BJ (cell line): ENCODE measurements around the gene DIP2A. TPM values are rescaled to one million over a fixed set of nuclear protein-coding genes. Genes with fewer than 3 reads are reported as not detected.

Experiments used
- CTCF ChIA-PET: fragments of 350-600 bp; formaldehyde crosslinking; extraction: SDS; loops from one replicate; lab custom pipeline; 2021; ENCODE audit warnings: antibody characterized with exemption, inconsistent platforms; lab: Yijun Ruan, JAX
- POLR2A ChIA-PET: fragments of 300-600 bp; sonication (Branson Sonifier 250); formaldehyde crosslinking; extraction: SDS; loops from one replicate; lab custom pipeline; 2021; ENCODE audit warnings: antibody characterized with exemption; lab: Charles Lee
- DNase-seq: peaks from one replicate; pipeline ENCODE4 v3.0.0-alpha.2; 2011; ENCODE audit warnings: low read depth
- H3K27me3 ChIP-seq: 2 replicates; pipeline ENCODE4 v1.6.0; 2011; ENCODE audit warnings: low read length; ENCODE audit not compliant: control insufficient read depth, insufficient read depth
- H3K36me3 ChIP-seq: 2 replicates; pipeline ENCODE4 v1.5.1; 2011; ENCODE audit warnings: low read length; ENCODE audit not compliant: control insufficient read depth, insufficient read depth
- H3K4me3 ChIP-seq: 2 replicates; pipeline ENCODE4 v1.5.1; 2011; ENCODE audit warnings: low read depth, mild to moderate bottlenecking, control low read depth, low read length
- polyA plus RNA-seq: library from polyadenylated mRNA; depleted of rRNA; stranded (reverse); fragments of >200 nt; gene quantifications from 2 replicates; pipeline ENCODE4 v1.2.3, GENCODE V29; 2011
- TF ChIP-seq, protein P1 (sequence below): IDR thresholded peaks from 2 replicates; pipeline ENCODE4 v1.5.1; 2011; ENCODE audit warnings: low read depth, mild to moderate bottlenecking, control low read depth, inconsistent platforms, low read length, moderate library complexity; ENCODE audit not compliant: insufficient read depth

The DIP2A gene
- polyA plus RNA-seq, 1 experiment, result 18.7 TPM

DNA sequence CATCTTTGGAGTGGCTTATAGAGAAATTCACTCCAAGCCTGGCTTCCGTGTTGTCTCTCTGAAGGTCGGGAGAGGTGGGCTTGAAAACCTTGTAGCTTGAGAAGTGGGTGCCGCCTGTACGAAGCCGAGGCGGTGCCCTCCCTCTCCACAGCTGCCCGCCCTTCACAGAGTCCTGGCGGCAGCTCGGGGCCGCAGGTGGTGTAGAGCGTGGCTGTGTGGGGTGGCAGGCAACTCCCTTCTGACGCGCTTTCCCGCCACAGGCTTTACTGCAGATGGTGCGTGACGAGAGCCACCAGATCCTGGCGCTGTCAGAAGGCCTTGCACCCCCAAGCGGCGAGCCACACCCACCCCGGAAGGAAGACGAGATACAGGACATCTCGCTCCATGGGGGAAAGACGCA is 33.1 kb upstream of the DIP2A start:
- H3K27me3 ChIP-seq, result no peaks in the 10 kb centered on the region
- ChIA-PET CTCF (no interaction called here), POLR2A (no interaction called here)
- TF ChIP-seq, protein P1, sequence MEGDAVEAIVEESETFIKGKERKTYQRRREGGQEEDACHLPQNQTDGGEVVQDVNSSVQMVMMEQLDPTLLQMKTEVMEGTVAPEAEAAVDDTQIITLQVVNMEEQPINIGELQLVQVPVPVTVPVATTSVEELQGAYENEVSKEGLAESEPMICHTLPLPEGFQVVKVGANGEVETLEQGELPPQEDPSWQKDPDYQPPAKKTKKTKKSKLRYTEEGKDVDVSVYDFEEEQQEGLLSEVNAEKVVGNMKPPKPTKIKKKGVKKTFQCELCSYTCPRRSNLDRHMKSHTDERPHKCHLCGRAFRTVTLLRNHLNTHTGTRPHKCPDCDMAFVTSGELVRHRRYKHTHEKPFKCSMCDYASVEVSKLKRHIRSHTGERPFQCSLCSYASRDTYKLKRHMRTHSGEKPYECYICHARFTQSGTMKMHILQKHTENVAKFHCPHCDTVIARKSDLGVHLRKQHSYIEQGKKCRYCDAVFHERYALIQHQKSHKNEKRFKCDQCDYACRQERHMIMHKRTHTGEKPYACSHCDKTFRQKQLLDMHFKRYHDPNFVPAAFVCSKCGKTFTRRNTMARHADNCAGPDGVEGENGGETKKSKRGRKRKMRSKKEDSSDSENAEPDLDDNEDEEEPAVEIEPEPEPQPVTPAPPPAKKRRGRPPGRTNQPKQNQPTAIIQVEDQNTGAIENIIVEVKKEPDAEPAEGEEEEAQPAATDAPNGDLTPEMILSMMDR, result no peak
- H3K4me3 ChIP-seq, result no peak overlapping the region
- H3K36me3 ChIP-seq, result peaks cover 39% of the 10 kb centered on the region
- no peak for DNase-seq

DNA sequence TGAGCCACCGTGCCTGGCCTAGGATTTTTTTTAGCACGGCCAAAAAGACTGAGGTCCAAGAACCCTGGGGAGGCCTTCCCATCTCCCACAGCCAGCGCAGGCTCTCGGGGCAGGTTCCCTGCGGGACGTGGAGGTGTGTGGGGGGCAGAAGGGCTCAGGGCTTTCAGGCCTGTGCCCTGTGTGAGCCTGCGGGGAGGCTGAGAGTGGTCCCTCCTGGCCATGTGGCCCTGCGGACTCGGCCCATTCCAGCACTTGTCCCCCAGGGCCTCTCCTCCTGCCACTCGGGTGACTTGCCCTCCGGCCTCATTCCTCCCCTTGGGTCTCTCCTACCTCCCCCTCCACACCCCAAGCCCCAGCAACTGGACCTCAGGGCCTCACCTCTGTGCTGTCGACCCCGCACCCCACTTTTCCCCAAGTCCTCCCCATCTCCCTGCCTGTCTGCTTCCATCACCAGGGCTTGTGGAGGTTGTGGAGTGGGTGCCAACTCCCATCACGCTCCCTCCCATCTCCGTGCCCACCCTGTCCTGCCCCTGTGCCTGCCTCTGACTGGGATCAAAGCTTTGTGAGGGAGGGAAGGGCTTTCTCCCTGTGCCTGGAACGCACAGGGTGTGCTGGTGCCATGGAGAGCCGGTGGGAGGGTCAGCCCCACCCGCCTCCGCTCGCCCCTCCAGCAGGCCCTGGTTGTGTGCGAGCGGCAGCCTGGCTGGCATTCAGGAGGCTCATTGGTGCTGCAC is 32.2 kb upstream of the DIP2A start:
- POLR2A ChIA-PET, result no interaction called here
- Histone ChIP-seq H3K4me3 (no peak overlapping the region), H3K27me3 (no peaks in the 10 kb centered on the region), H3K36me3 (peaks cover 42% of the 10 kb centered on the region)
- TF ChIP-seq, protein P1, result no peak
- CTCF ChIA-PET, result no interaction called here
- no peak for DNase-seq

DNA sequence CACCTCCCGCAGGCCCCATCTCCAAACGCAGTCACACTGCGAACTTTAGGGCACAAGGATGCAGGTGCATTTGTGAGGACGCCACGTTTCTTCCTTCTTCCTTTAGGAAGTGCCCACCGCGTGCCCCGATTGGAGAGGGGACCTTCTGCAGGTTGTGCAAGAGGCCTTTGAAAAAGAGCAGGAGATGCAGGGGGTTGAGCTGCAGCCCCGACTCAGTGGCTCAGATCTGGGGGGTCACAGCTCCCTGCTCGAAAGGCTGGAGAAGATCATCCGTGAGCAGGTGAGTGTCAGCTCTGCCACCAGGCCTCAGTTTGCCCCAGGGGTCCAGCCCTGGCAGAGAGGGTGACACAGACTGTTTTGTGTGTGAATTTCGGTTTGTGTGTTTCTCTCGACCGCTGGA is 31.2 kb upstream of the DIP2A start:
- no peak overlapping the region for H3K4me3 ChIP-seq
- ChIA-PET POLR2A (no interaction called here), CTCF (no interaction called here)
- no peaks in the 10 kb centered on the region for H3K27me3 ChIP-seq
- TF ChIP-seq, protein P1, result no peak
- peaks cover 44% of the 10 kb centered on the region for H3K36me3 ChIP-seq
- DNase-seq, result no peak

DNA sequence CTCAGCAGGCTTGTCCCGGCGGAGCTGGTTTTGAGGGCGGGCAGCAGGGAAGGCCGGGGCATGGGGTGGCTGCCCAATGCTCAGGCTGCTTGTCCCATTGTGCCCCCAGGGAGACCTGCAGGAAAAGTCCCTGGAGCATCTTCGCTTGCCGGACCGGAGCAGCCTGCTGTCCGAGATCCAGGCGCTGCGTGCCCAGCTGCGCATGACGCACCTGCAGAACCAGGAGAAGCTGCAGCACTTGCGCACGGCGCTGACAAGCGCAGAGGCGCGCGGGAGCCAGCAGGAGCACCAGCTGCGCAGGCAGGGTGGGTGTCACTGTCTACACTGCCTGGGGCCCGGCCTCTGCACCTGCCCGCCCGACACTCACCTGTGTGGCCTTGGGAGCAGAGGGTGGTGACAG is 30.4 kb upstream of the DIP2A start:
- H3K36me3 ChIP-seq, result peaks cover 44% of the 10 kb centered on the region
- CTCF ChIA-PET, result no interaction called here
- H3K27me3 ChIP-seq, result no peaks in the 10 kb centered on the region
- POLR2A ChIA-PET, result no interaction called here
- no peak overlapping the region for H3K4me3 ChIP-seq
- no peak for DNase-seq
- TF ChIP-seq, protein P1, result no peak

DNA sequence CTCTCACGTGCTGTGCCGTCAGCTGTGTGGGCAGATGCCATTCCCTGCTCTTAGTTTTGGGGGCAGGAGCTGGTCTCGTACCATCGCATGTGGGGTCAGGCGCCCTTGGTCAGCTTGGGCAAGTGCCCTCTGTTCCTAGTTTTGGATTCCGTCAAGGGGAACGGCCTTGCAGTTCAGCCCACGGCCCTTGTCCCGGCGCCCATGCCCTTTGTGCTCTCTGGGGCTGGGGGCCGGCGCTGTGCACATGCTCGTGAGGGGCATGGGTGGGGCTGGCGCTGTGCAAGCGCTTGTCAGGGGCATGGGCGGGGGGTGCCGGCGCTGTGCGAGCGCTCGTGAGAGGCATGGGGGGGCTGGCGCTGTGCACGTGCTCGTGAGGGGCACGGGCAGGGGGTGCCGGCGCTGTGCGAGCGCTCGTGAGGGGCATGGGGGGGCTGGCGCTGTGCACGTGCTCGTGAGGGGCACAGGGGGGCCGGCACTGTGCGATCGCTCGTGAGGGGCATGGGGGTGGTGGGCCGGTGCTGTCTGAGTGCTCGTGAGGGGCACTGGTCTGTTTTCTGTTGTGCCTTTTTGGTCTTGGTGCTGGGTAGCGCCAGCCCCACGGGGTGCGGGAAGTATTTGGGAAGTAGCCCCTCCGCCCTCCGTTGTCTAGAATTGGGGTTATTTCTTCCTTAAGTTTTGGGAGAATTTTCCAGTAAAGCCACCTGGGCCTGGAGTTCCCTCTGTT is 29.5 kb upstream of the DIP2A start:
- Histone ChIP-seq H3K4me3 (no peak overlapping the region), H3K27me3 (no peaks in the 10 kb centered on the region), H3K36me3 (peaks cover 43% of the 10 kb centered on the region)
- TF ChIP-seq, protein P1, result no peak
- CTCF ChIA-PET, result no interaction called here
- no peak for DNase-seq
- POLR2A ChIA-PET, result no interaction called here
